ENCODE data around the gene RHCE. TPM values are rescaled to one million over a fixed set of nuclear protein-coding genes. Genes with fewer than 3 reads are reported as not detected.
"Not testable (repeated sequence)": the region's sequence is repeated elsewhere in the genome, so short reads cannot be mapped to it uniquely, and the experiment has no call there.

Gene RHCE
- total RNA-seq, 2 experiments from 2014 or later = 0.63 TPM; not detected in 1

DNA sequence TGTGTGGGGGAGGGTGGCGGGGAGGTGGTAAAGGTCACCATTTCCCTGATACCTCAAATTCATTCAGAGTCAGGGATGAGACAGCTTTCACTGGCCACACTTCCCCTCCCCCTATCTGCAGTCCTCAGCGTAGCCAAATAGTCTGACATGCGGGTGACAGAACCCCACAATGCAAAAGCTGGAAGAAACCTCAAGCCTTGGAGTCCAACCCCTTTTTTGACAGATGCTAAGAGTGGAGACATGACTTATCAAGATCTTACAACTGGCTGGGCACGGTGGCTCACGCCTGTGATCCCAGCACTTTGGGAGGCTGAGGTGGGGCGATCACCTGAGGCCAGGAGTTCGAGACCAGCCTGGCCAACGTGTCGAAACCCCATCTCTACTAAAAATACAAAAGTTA, 98.5 kb downstream of the RHCE start:
- H3K36me3 ChIP-seq (ENCODE audit: insufficient read depth, low read length); DNase-seq (ENCODE audit: low spot score); CTCF ChIA-PET (ENCODE audit: unreplicated experiment); H3K27ac ChIP-seq (ENCODE audit: low read depth, low read length, poor library complexity, severe bottlenecking); POLR2A ChIA-PET; H3K4me1 ChIP-seq (ENCODE audit: insufficient read depth, low read length, poor library complexity, severe bottlenecking); H4K20me1 ChIP-seq (ENCODE audit: insufficient read depth, low read length); H2AFZ ChIP-seq (ENCODE audit: low read length); H3K79me2 ChIP-seq (ENCODE audit: insufficient read depth, low read depth, low read length); BruUV-seq (replicated peaks); H3K4me3 ChIP-seq (ENCODE audit: low read depth, low read length, poor library complexity, severe bottlenecking); H3K9me2 ChIP-seq (ENCODE audit: insufficient read depth, low read length); intact Hi-C loops (cut with micrococcal nuclease; ENCODE audit: unreplicated experiment); H3K4me2 ChIP-seq (ENCODE audit: low read length); H3K9me3 ChIP-seq (ENCODE audit: low read length): not testable (repeated sequence)

GRCh38 chr1:25320314-25320938, 100.2 kb downstream of the RHCE start:
- H3K4me2 ChIP-seq (ENCODE audit: low read length); H3K36me3 ChIP-seq (ENCODE audit: insufficient read depth, low read length); H3K4me1 ChIP-seq (ENCODE audit: insufficient read depth, low read length, poor library complexity, severe bottlenecking); BruUV-seq (replicated peaks); H3K79me2 ChIP-seq (ENCODE audit: insufficient read depth, low read depth, low read length); DNase-seq (ENCODE audit: low spot score); H3K9me3 ChIP-seq (ENCODE audit: low read length); H4K20me1 ChIP-seq (ENCODE audit: insufficient read depth, low read length); H3K27ac ChIP-seq (ENCODE audit: low read depth, low read length, poor library complexity, severe bottlenecking); H3K9me2 ChIP-seq (ENCODE audit: insufficient read depth, low read length); intact Hi-C loops (cut with micrococcal nuclease; ENCODE audit: unreplicated experiment); H2AFZ ChIP-seq (ENCODE audit: low read length); CTCF ChIA-PET (ENCODE audit: unreplicated experiment); H3K4me3 ChIP-seq (ENCODE audit: low read depth, low read length, poor library complexity, severe bottlenecking): not testable (repeated sequence)
- POLR2A ChIA-PET = interaction anchor here (0.8 kb wide), 1 partner anchor 57 kb away, joined by 3 read pairs; no protein-coding TSS in a partner anchor

GRCh38 chr1:25312806-25313470, 107.7 kb downstream of the RHCE start:
- H2AFZ ChIP-seq (ENCODE audit: low read length); CTCF ChIA-PET (ENCODE audit: unreplicated experiment); BruUV-seq (replicated peaks); H3K4me3 ChIP-seq (ENCODE audit: low read depth, low read length, poor library complexity, severe bottlenecking); H3K4me2 ChIP-seq (ENCODE audit: low read length); POLR2A ChIA-PET; H3K79me2 ChIP-seq (ENCODE audit: insufficient read depth, low read depth, low read length); H3K9me3 ChIP-seq (ENCODE audit: low read length); H4K20me1 ChIP-seq (ENCODE audit: insufficient read depth, low read length); DNase-seq (ENCODE audit: low spot score); H3K9me2 ChIP-seq (ENCODE audit: insufficient read depth, low read length); H3K4me1 ChIP-seq (ENCODE audit: insufficient read depth, low read length, poor library complexity, severe bottlenecking); H3K36me3 ChIP-seq (ENCODE audit: insufficient read depth, low read length); H3K27ac ChIP-seq (ENCODE audit: low read depth, low read length, poor library complexity, severe bottlenecking); intact Hi-C loops (cut with micrococcal nuclease; ENCODE audit: unreplicated experiment): not testable (repeated sequence)

Other genes starting within 250 kb of the RHCE start
- gene SYF2, start 188.3 kb downstream of the RHCE start, total RNA-seq (2014; rRNA removed; shearing (Covaris generic)) = 29.9 and 32.9 TPM in 2 replicates
- gene SYF2, start 188.3 kb downstream of the RHCE start, total RNA-seq (2022) = 36.5 and 40.3 TPM in 2 replicates
- gene RSRP1, start 173.4 kb downstream of the RHCE start, total RNA-seq (2014; rRNA removed; shearing (Covaris generic)) = 141 and 147 TPM in 2 replicates
- 143 and 146 TPM in 2 replicates for gene RSRP1, start 173.4 kb downstream of the RHCE start, total RNA-seq (2022)
- gene RHD, start 148.3 kb downstream of the RHCE start, total RNA-seq (2014; rRNA removed; shearing (Covaris generic)) = not detected in 2 replicates
- gene RHD, start 148.3 kb downstream of the RHCE start, total RNA-seq (2022) = not detected in 2 replicates
- gene TMEM50A, start 82.5 kb downstream of the RHCE start, total RNA-seq (2014; rRNA removed; shearing (Covaris generic)) = 56.2 and 68.4 TPM in 2 replicates
- gene TMEM50A, start 82.5 kb downstream of the RHCE start, total RNA-seq (2022) = 62.9 and 70.7 TPM in 2 replicates
- 8.8 and 11.8 TPM in 2 replicates for gene MACO1, start 10.1 kb upstream of the RHCE start, total RNA-seq (2014; rRNA removed; shearing (Covaris generic))
- gene MACO1, start 10.1 kb upstream of the RHCE start, total RNA-seq (2022) = 18.6 and 18.7 TPM in 2 replicates
- 12.6 and 14.9 TPM in 2 replicates for gene LDLRAP1, start 122.8 kb upstream of the RHCE start, total RNA-seq (2014; rRNA removed; shearing (Covaris generic))
- gene LDLRAP1, start 122.8 kb upstream of the RHCE start, total RNA-seq (2022) = 30.3 and 36.2 TPM in 2 replicates
- 2.4 and 3.0 TPM in 2 replicates for gene MAN1C1, start 196.0 kb upstream of the RHCE start, total RNA-seq (2014; rRNA removed; shearing (Covaris generic))
- gene MAN1C1, start 196.0 kb upstream of the RHCE start, total RNA-seq (2022) = 4.6 and 4.9 TPM in 2 replicates